ENCODE data around the gene B3GNT8.
A peak's percentile ranks its signal among the peaks of the same experiment; 100 is the strongest.

Gene B3GNT8

DNA sequence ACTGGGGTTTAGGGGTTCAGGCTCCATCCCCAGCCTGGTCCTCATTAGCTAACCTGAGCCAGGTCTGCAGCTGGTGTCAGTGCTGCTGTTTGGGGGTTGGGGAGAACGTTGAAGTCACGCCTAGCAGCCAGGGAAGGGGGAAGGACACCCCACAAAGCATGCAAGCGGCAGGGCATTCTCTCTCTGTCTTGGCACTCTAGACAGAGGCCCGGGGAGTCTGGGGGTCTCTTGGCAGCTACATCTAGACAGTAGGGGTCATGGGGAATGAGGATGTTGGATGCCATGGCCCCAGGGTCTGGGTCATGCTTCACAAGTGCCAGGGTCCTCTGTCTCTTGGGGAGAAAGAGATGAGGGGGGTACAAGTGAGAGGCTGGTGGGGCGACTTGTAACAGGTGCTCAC, 18.4 kb upstream of the B3GNT8 start:
- TF ChIP-seq, protein P1, sequence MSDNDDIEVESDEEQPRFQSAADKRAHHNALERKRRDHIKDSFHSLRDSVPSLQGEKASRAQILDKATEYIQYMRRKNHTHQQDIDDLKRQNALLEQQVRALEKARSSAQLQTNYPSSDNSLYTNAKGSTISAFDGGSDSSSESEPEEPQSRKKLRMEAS (IDR thresholded peaks at IDR 0.05; ENCODE audit: low read depth, low read length), result no peak
- TF ChIP-seq POLR2A (IDR thresholded peaks at IDR 0.05; ENCODE audit: extremely low read depth, insufficient read length) (no peak), MYC (IDR thresholded peaks at IDR 0.05; ENCODE audit: low read depth, low read length) (no peak)
- TF ChIP-seq, protein P2, sequence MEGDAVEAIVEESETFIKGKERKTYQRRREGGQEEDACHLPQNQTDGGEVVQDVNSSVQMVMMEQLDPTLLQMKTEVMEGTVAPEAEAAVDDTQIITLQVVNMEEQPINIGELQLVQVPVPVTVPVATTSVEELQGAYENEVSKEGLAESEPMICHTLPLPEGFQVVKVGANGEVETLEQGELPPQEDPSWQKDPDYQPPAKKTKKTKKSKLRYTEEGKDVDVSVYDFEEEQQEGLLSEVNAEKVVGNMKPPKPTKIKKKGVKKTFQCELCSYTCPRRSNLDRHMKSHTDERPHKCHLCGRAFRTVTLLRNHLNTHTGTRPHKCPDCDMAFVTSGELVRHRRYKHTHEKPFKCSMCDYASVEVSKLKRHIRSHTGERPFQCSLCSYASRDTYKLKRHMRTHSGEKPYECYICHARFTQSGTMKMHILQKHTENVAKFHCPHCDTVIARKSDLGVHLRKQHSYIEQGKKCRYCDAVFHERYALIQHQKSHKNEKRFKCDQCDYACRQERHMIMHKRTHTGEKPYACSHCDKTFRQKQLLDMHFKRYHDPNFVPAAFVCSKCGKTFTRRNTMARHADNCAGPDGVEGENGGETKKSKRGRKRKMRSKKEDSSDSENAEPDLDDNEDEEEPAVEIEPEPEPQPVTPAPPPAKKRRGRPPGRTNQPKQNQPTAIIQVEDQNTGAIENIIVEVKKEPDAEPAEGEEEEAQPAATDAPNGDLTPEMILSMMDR (IDR thresholded peaks at IDR 0.05; ENCODE audit: low read depth, low read length), result no peak
- no peak overlapping the region for H3K4me3 ChIP-seq (ENCODE audit: low read depth, low read length)
- DNase-seq (ENCODE audit: low read depth), result no peak

DNA sequence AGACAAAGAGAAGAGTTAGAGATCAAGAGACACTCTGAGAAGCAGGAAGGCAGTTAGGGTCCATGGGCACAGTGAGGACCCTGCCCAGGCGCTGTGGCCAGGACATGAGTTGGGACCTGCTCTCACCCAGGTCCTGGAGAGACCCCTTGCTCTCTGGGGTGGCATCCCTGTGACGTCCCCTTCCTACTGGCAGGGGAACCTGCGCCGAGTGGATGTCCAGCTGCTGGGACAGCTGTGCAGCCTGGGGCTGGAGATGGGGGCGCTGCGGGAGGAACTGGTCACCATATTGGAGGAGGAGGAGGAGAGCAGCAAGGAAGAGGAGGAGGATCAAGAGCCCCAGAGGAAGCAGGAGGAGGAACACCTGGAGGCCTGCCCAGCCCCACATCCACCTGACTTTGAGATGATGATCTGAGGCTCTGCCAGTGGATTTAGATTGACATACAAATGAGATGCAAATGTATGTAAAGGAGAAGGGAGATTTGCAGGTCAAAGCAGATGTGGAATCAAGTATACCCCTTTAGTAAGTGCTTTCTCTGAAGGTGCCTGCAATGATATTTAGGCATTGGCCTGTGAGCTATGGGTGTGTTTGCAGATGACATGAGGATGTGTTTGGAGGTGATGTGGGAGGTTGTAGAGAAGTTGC, 16.8 kb upstream of the B3GNT8 start:
- DNase-seq (ENCODE audit: low read depth), result no peak
- no peak for TF ChIP-seq POLR2A (IDR thresholded peaks at IDR 0.05; ENCODE audit: extremely low read depth, insufficient read length)
- TF ChIP-seq, protein P1 (IDR thresholded peaks at IDR 0.05; ENCODE audit: low read depth, low read length), result no peak
- no peak overlapping the region for H3K4me3 ChIP-seq (ENCODE audit: low read depth, low read length)

DNA sequence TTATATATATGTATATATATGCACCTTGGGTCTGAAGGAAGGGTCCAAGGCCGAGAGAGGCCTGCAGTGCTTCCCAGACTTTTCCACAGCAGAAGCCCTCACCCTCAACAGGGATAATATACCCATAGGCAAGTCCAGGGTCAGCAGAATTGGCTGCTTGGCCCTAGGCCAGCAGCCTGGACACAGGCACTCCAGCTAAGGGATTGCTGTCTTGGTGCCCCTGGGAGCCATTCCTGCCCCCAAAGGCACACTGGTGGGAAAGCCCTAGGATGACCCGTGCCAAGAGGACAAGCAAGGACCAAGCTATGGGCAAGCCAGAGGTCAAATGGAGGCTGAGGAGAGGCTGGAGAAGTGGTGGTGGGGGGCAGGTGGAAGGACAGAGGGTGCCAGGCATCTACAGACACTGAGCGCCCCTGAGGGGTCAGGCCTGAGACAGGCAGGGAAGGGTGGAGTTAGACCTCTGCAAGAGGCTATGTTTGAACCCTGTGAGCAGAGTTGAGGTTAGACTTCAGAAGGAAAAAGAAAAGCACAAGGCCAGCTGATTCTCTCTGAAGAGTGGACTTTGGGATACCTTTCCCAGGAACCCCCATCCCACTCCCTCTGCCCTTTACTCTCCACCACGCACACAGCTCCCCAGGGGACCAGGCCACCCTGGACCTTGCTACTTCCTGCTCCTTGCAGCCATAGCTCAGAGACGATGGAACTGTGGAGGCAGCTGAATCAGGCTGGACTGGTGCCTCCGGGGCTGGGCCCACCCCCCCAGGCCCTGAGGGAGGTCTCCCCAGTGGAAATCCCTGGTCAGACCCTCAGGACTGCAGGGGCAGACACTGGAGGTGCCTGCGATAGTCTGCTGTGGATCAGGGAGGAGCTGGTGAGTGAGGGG, 15.5 kb upstream of the B3GNT8 start, which contains the start of gene ERICH4:
Gene ERICH4 (plus strand): TSS at position 684 of the 883 bp plus-strand sequence. CDS start 14 bp downstream, at position 698.
- no peak within 1 kb of the TSS for H3K4me3 ChIP-seq (ENCODE audit: low read depth, low read length)
- no peak for DNase-seq (ENCODE audit: low read depth)
- no peak for TF ChIP-seq POLR2A (IDR thresholded peaks at IDR 0.05; ENCODE audit: extremely low read depth, insufficient read length)
- no peak for TF ChIP-seq MYC (IDR thresholded peaks at IDR 0.05; ENCODE audit: low read depth, low read length)
- TF ChIP-seq, protein P1 (IDR thresholded peaks at IDR 0.05; ENCODE audit: low read depth, low read length), result no peak
- TF ChIP-seq, protein P2 (IDR thresholded peaks at IDR 0.05; ENCODE audit: low read depth, low read length), result no peak

DNA sequence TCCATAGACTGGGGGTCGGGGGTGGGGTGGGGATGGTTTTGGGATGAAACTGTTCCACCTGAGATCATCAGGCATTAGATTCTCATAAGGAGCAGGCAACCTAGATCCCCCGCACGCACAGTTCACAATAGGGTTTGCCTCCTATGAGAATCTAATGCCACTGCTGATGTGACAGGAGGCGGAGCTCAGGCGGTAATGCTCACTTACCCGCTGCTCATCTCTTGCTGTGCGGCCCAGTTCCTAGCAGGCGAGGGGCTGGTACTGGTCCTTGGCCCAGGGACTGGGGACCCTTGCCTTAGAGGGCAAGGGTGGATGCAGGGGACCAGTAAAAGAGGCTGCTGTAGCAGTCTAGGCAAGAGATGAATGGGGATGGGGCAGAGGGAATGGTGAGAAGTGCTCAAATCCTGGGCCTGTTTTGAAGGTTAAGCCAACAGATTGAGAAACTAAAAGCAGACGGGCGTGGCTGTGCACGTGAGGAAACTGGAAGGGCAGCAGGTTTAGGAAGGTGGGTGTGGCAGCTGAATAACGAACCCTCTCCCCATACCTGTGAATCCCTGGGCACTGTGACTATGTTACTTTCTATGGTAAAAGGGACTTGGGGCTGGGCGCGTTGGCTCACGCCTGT, 14.3 kb upstream of the B3GNT8 start:
- DNase-seq (ENCODE audit: low read depth), result no peak
- TF ChIP-seq POLR2A (IDR thresholded peaks at IDR 0.05; ENCODE audit: extremely low read depth, insufficient read length), result no peak
- TF ChIP-seq MYC (IDR thresholded peaks at IDR 0.05; ENCODE audit: low read depth, low read length), result no peak
- TF ChIP-seq, protein P1 (IDR thresholded peaks at IDR 0.05; ENCODE audit: low read depth, low read length), result no peak
- TF ChIP-seq, protein P2 (IDR thresholded peaks at IDR 0.05; ENCODE audit: low read depth, low read length), result no peak
- H3K4me3 ChIP-seq (ENCODE audit: low read depth, low read length), result no peak overlapping the region

DNA sequence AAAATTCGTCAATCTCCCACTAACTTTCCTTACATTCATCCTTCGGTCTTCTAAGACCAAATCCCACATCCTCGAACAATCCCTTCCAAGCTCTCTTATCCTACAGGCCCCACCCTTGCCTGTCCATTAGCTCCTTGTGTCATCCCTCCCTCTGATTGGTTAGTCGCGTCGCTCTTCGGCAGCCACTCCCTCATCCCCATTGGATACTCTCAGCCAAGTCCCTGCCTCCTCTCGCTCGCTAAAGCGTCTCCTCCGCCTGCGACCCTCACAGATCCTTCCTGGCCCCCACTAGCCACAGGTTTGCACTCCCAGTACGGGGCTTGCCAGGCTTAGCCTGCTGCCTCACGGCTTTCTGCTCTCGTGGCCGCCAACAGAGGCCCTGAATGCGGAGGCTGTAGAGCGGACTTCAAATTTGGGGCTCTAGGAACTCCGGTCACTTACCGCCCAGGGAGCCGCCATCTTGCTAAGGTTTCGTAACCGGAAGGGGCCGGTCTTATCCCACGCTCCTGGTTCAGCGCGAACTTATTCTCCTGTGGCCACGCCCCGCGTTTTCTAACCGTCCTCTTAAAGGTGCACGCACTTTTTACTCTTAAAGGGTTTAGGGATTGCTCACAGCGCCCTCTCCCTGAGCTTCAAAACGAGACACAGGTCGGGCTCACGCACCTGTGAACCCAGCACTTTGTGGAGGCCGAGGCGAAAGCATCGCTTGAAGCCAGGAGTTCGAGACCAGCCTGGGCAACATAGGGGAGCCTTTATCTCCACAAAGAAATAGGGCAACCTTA, 12.5 kb upstream of the B3GNT8 start, which contains the start of gene DMAC2:
Gene DMAC2 (minus strand): TSS at position 472 of the 782 bp plus-strand sequence. CDS start 13 bp downstream, at position 459.
- DNase-seq (ENCODE audit: low read depth), result peak; percentile 95
- TF ChIP-seq, protein P2 (IDR thresholded peaks at IDR 0.05; ENCODE audit: low read depth, low read length), result peak; percentile 37
- TF ChIP-seq MYC (IDR thresholded peaks at IDR 0.05; ENCODE audit: low read depth, low read length) (no peak), POLR2A (IDR thresholded peaks at IDR 0.05; ENCODE audit: extremely low read depth, insufficient read length) (peak; percentile 54)
- TF ChIP-seq, protein P1 (IDR thresholded peaks at IDR 0.05; ENCODE audit: low read depth, low read length), result peak; percentile 31; the same call in 1 of the 2 replicates
- peak within 1 kb of the TSS; percentile 80 for H3K4me3 ChIP-seq (ENCODE audit: low read depth, low read length)
